HepG2 (cell line): ENCODE measurements around the gene ITIH3. TPM values are rescaled to one million over a fixed set of nuclear protein-coding genes. Genes with fewer than 3 reads are reported as not detected.

ENCODE experiments used
- BATF2 ChIP-seq: sonication (generic); formaldehyde crosslinking; IDR thresholded peaks from 2 replicates; pipeline ENCODE4 v1.8.0; 2022; ENCODE audit warnings: mild to moderate bottlenecking, missing genetic modification reagents, moderate library complexity
- CCDC6 ChIP-seq: sonication (generic); formaldehyde crosslinking; IDR thresholded peaks from 2 replicates; pipeline ENCODE4 v1.8.1; 2022; ENCODE audit warnings: mild to moderate bottlenecking, missing genetic modification reagents, moderate library complexity
- HNF4A ChIP-seq: sonication (generic); formaldehyde crosslinking; IDR thresholded peaks from 2 replicates; pipeline ENCODE4 v1.4.0; 2020; ENCODE audit warnings: missing genetic modification reagents
- ISL2 ChIP-seq: sonication (generic); formaldehyde crosslinking; IDR thresholded peaks from 2 replicates; pipeline ENCODE4 v1.5.0; 2020; ENCODE audit warnings: missing genetic modification reagents
- KMT2B ChIP-seq: IDR thresholded peaks from 2 replicates; pipeline ENCODE4 v1.6.1; 2016; ENCODE audit warnings: missing genetic modification reagents, missing compliant biosample characterization
- MED13 ChIP-seq: sonication (generic); formaldehyde crosslinking; IDR thresholded peaks from 2 replicates; pipeline ENCODE4 v1.5.0; 2020; ENCODE audit warnings: missing genetic modification reagents
- NFE2L1 ChIP-seq: sonication (generic); formaldehyde crosslinking; IDR thresholded peaks from 2 replicates; pipeline ENCODE4 v1.4.0; 2020; ENCODE audit warnings: missing genetic modification reagents, mild to moderate bottlenecking, borderline replicate concordance
- THAP11 ChIP-seq: IDR thresholded peaks from 2 replicates; pipeline ENCODE4 v1.6.1; 2016; ENCODE audit warnings: missing biosample characterization, missing genetic modification reagents
- TRIM22 ChIP-seq: fragments of 450-650 bp; IDR thresholded peaks from 2 replicates; pipeline ENCODE4 v1.6.1; 2017
- ZBTB39 ChIP-seq: sonication (generic); formaldehyde crosslinking; IDR thresholded peaks from 2 replicates; pipeline ENCODE4 v1.5.0; 2020; ENCODE audit warnings: missing genetic modification reagents
- ZBTB4 ChIP-seq: sonication (generic); formaldehyde crosslinking; IDR thresholded peaks from 2 replicates; pipeline ENCODE4 v1.4.0; 2020; ENCODE audit warnings: missing genetic modification reagents, mild to moderate bottlenecking, borderline replicate concordance
- ZBTB7A ChIP-seq: sonication (generic); formaldehyde crosslinking; IDR thresholded peaks from 2 replicates; pipeline ENCODE4 v1.8.0; 2022; ENCODE audit warnings: mild to moderate bottlenecking, missing genetic modification reagents
- ZFP82 ChIP-seq: sonication (generic); formaldehyde crosslinking; IDR thresholded peaks from 2 replicates; pipeline ENCODE4 v1.5.1; 2020; ENCODE audit warnings: mild to moderate bottlenecking, missing genetic modification reagents, borderline replicate concordance
- ZNF20 ChIP-seq: sonication (generic); formaldehyde crosslinking; IDR thresholded peaks from 2 replicates; pipeline ENCODE4 v1.4.0; 2020; ENCODE audit warnings: mild to moderate bottlenecking, moderate library complexity, missing genetic modification reagents
- ZNF230 ChIP-seq: sonication (generic); formaldehyde crosslinking; IDR thresholded peaks from 2 replicates; pipeline ENCODE4 v1.4.0; 2020; ENCODE audit warnings: mild to moderate bottlenecking, missing genetic modification reagents
- ZNF335 ChIP-seq: sonication (generic); formaldehyde crosslinking; IDR thresholded peaks from 2 replicates; pipeline ENCODE4 v1.4.0; 2020; ENCODE audit warnings: missing genetic modification reagents
- ZNF354B ChIP-seq: sonication (generic); formaldehyde crosslinking; IDR thresholded peaks from 2 replicates; pipeline ENCODE4 v1.8.0; 2022; ENCODE audit warnings: mild to moderate bottlenecking, missing genetic modification reagents
- ZNF547 ChIP-seq: sonication (generic); formaldehyde crosslinking; IDR thresholded peaks from 2 replicates; pipeline ENCODE4 v1.5.1; 2020; ENCODE audit warnings: mild to moderate bottlenecking, missing genetic modification reagents
- ZNF609 ChIP-seq: sonication (generic); formaldehyde crosslinking; IDR thresholded peaks from 2 replicates; pipeline ENCODE4 v1.4.0; 2020; ENCODE audit warnings: mild to moderate bottlenecking, missing genetic modification reagents, borderline replicate concordance
- polyA plus RNA-seq, 8 experiments: library from polyadenylated mRNA; depleted of rRNA in 3 of 8; stranded (reverse) in 7 of 8; unstranded in 1 of 8; fragments of >200 nt; fragmentation: Illumina TruSeq in 4 of 8; extraction: Trizol in 4 of 8; gene quantifications; 2 replicates each; pipeline versions ENCODE4 v1.2.1 to v1.2.3, GENCODE V29; 2011 to 2016; ENCODE audit warnings: low read depth in 4 of 8, missing spikeins in 1 of 8, mixed read lengths in 1 of 8; ENCODE audit not compliant: insufficient read depth in 1 of 8
- total RNA-seq, 5 experiments: library from RNA; depleted of rRNA; stranded (reverse); fragments of >200 nt; fragmentation: Illumina TruSeq; extraction: Trizol; gene quantifications; 2 replicates each; pipeline ENCODE4 v1.2.3, GENCODE V29; 2016; ENCODE audit warnings: low read depth in 1 of 5

Gene ITIH3
- total and polyA plus RNA-seq, 2 of the 13 experiments (the other 11 are each of a cell fraction or from before 2014, with no cell fraction given) = 105 to 632 TPM

- TF ChIP-seq TRIM22 (no peak), MED13 (CRISPR knock-in tag) (peak; percentile 38; the same call in 1 of the 2 replicates), BATF2 (CRISPR knock-in tag) (no peak), ZBTB7A (CRISPR knock-in tag) (no peak), HNF4A (CRISPR knock-in tag) (0 out of 2 replicates have a peak, but pooled peaks have one; percentile 25), CCDC6 (no peak), ZFP82 (CRISPR knock-in tag) (no peak), ZNF547 (no peak), ZBTB39 (CRISPR knock-in tag) (no peak), ZBTB4 (0 out of 2 replicates have a peak, but pooled peaks have one; percentile 37), THAP11 (no peak), ISL2 (0 out of 2 replicates have a peak, but pooled peaks have one; percentile 13), NFE2L1 (CRISPR knock-in tag) (no peak), ZNF335 (CRISPR knock-in tag) (no peak), ZNF230 (CRISPR knock-in tag) (no peak), KMT2B (CRISPR knock-in tag) (no peak), ZNF20 (no peak), ZNF609 (CRISPR knock-in tag) (no peak), ZNF354B (CRISPR knock-in tag) (no peak)
Observed at GRCh38 chr3:52787246-52787645, 7.3 kb upstream of the ITIH3 start (continued).
